GM06990 (cell line): ENCODE results near the gene RIPK4.

Experiments used
- DNase-seq: peaks from one replicate; pipeline ENCODE4 v3.0.0-alpha.2; 2011; ENCODE audit not compliant: insufficient read length; ENCODE audit errors: extremely low read depth
- H3K27me3 ChIP-seq: replicated peaks from 2 replicates; pipeline ENCODE4 v1.6.0; 2011; ENCODE audit warnings: low read length; ENCODE audit not compliant: control insufficient read depth, insufficient read depth
- H3K36me3 ChIP-seq: 2 replicates; pipeline ENCODE4 v1.5.1; 2011; ENCODE audit warnings: low read length; ENCODE audit not compliant: control insufficient read depth, insufficient read depth
- H3K4me3 ChIP-seq: replicated peaks from 2 replicates; pipeline ENCODE4 v1.5.1; 2011; ENCODE audit warnings: low read depth, mild to moderate bottlenecking, control low read depth, low read length
- TF ChIP-seq, protein P1 (sequence below): IDR thresholded peaks from 2 replicates; pipeline ENCODE4 v1.5.1; 2011; ENCODE audit warnings: low read length, control low read depth, mild to moderate bottlenecking, inconsistent platforms; ENCODE audit not compliant: insufficient read depth, poor library complexity, severe bottlenecking

RIPK4 gene

DNA sequence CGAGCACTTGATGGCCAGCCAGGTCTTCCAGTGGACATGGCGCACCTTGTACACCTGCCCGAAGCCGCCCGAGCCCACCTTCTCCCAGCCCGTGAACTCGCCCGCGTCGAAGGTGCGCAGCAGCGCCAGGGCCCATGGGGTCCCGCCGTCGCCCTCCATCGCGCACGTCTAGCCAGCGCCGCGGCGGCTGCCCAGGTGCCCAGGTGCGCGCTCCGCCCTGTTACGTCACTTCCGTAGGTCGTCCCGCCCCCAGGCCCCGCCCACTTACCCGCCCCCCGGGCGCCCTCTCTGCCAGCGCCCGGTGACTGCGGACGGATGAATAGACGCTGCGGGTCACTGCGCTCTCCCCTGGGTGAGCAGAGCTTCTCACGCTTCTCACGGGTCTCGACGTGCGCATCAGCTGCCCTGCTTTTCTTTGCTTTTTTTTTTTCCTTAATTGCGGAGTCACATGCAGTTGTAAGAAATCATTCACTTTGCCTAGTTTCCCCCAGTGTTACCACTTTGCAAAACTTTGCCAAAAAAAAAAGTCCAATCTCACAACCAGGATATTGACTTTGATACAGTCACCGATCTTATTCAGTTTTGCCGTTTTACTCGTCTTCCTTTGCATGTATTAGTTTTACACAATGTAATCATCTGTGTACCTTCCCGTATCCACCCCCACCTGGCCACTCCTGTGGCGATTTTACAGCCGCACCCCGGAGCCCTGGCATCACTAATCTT lies at the start of gene RIPK4:
Gene RIPK4 (minus strand): TSS at position 170 of the 723 bp plus-strand sequence. CDS start 11 bp downstream, at position 159.
- peak; percentile 58 for DNase-seq
- TF ChIP-seq, protein P1, sequence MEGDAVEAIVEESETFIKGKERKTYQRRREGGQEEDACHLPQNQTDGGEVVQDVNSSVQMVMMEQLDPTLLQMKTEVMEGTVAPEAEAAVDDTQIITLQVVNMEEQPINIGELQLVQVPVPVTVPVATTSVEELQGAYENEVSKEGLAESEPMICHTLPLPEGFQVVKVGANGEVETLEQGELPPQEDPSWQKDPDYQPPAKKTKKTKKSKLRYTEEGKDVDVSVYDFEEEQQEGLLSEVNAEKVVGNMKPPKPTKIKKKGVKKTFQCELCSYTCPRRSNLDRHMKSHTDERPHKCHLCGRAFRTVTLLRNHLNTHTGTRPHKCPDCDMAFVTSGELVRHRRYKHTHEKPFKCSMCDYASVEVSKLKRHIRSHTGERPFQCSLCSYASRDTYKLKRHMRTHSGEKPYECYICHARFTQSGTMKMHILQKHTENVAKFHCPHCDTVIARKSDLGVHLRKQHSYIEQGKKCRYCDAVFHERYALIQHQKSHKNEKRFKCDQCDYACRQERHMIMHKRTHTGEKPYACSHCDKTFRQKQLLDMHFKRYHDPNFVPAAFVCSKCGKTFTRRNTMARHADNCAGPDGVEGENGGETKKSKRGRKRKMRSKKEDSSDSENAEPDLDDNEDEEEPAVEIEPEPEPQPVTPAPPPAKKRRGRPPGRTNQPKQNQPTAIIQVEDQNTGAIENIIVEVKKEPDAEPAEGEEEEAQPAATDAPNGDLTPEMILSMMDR = no peak
- peaks cover 4% of the 10 kb centered on the region; the same call in 1 of the 2 replicates for H3K27me3 ChIP-seq
- no peaks in the 10 kb centered on the region for H3K36me3 ChIP-seq
- H3K4me3 ChIP-seq = peak within 1 kb of the TSS; percentile 40

DNA sequence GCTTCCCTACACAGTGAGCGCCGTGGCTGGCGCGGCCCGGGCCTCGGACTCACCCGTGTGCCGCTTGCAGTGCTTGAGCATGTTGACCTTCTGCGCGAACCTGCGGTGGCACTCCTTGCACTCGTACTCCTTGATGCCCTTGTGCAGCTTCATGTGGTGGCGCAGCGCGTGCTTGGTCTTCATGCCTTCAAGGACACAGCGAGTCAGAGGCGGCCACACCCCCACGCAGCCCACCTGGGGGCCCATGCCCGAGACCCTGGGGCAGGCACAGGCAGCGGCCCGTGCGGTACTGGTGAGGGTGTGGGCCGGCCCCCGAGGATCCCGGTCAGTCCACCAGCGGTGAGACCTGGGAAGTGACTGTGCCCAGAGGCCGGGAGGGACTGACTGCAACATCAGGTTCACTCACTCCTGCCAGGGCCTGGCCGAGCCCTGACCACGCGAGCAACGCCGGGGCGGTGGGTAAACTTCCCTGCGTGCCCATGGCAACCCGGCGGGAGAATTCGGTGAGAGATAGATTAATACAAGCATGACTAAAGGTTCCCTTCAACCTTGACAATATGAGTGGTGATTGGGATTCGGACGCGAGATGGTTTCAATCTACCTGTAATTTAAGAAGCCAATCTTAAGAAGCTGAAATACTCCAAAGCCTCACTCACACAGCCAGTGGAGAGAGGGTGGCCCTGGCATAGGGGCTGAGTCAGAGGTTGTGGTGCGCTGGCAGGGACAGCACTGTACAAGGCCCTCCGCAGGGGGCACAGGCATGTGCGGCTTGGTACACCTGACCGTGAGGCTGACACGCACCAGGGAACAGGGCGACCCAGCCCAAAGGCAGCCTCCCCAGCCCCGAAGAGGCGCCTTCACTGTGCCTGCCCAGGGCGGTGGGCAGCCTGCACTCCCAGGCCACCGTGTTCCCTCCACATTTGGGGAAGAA lies 49.1 kb upstream of the RIPK4 start:
- Histone ChIP-seq H3K36me3 (peaks cover 21% of the 10 kb centered on the region), H3K4me3 (no peak overlapping the region), H3K27me3 (no peaks in the 10 kb centered on the region)
- TF ChIP-seq, protein P1 = no peak
- DNase-seq = no peak

DNA sequence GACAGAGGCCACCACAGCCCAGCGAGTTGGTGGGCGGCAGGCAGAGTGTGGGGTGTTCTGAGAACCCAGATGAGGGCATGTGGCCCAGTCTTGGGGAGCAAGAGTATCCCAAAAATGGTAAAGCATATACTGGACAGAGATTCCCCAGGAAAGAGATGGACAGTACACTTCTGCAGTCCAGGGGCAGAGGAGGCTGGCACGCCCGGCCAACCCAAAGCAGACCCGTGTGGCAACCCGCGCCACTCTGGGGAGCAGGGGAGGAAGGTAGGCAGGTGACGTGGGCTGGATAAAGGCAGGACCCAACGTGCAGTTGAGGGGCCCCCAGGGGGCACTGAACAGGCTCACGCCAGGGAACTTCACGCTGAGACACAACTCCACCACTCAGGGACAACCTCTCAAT lies 46.4 kb upstream of the RIPK4 start:
- peaks cover 33% of the 10 kb centered on the region for H3K36me3 ChIP-seq
- no peak for DNase-seq
- H3K4me3 ChIP-seq = no peak overlapping the region
- TF ChIP-seq, protein P1 = no peak
- no peaks in the 10 kb centered on the region for H3K27me3 ChIP-seq

DNA sequence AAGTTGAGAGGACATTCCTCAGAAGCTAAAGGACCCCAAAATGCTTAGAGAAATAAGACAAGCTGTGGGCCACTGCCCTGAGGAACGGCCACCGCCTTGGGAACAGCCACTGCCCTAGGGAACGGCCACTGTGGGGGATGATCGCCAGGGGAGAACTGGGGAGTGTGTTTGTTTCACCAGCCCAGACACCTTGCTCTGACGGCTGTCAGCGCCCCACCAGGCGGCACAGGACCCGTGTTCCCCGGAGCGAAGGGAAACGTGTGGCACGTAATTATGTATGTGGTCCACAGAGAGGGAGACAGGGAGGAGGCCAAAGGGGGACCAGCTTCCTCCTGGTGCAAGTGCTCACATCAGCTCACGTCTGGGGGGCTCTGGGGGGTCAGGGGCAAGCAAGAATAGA lies 45.8 kb upstream of the RIPK4 start:
- H3K4me3 ChIP-seq = no peak overlapping the region
- H3K27me3 ChIP-seq = no peaks in the 10 kb centered on the region
- no peak for DNase-seq
- H3K36me3 ChIP-seq = peaks cover 38% of the 10 kb centered on the region
- TF ChIP-seq, protein P1 = no peak

DNA sequence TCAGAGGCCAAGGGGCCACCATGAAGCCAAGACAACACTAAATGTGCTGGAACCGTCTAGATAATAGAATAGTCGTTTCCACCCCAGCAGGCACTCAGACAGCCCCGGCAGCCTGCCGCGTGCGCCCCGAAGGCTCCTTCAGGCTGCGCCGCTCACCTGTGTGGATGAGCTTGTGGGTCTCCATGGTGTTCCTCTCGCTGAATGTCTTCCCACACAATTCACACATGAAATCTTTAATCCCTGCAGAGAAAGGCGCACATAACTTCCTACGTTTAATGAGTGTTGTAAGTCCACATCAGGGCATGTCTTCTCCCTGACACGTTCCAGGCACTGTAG lies 43.7 kb upstream of the RIPK4 start:
- no peak overlapping the region for H3K4me3 ChIP-seq
- no peaks in the 10 kb centered on the region for H3K27me3 ChIP-seq
- H3K36me3 ChIP-seq = peaks cover 35% of the 10 kb centered on the region
- DNase-seq = no peak
- TF ChIP-seq, protein P1 = no peak
